K562 (cell line): ENCODE results near the gene CMIP. TPM values are rescaled to one million over a fixed set of nuclear protein-coding genes. Genes with fewer than 3 reads are reported as not detected.

Source experiments
- ATAC-seq: fragments of 200-7000 bp; cut with Tn5 transposase; 3 replicates; pipeline ENCODE4 v1.9.1; 2020; ENCODE audit warnings: moderate library complexity
- BruUV-seq: library from RNA; stranded (reverse); fragments of 400-500 nt; replicated peaks from 2 replicates; lab custom pipeline; 2021; lab: Mats Ljungman, UMichigan
- CTCF ChIA-PET: fragments of 300-600 bp; formaldehyde crosslinking; extraction: SDS; loops from one replicate; lab custom pipeline; 2021; ENCODE audit warnings: low intra/inter-chr PET ratio; lab: Yijun Ruan, JAX
- POLR2A ChIA-PET: fragments of 300-600, 350-650 bp; sonication (Branson Sonifier 250); formaldehyde crosslinking; extraction: SDS; loops from one replicate; lab custom pipeline; 2021; ENCODE audit warnings: antibody characterized with exemption, inconsistent platforms; lab: Yijun Ruan, JAX
- DNase-seq, 4 experiments: peaks; one replicate each; pipeline versions ENCODE4 v3.0.0 to v3.0.0-alpha.2; 2011 to 2018; ENCODE audit warnings: low spot score in 3 of 4, mixed read lengths in 3 of 4; ENCODE audit errors: extremely low read depth in 1 of 4
- FAIRE-seq: peaks from 2 replicates; lab custom pipeline; 2011; peaks lifted over from hg19 to GRCh38; lab: Jason Lieb, UNC
- H2AFZ ChIP-seq: 2 replicates; pipeline ENCODE4 v1.6.0; 2011; ENCODE audit warnings: low read depth, low read length, control low read depth, inconsistent platforms
- H3K27ac ChIP-seq: fragments of 200-600 bp; 3 replicates; pipeline ENCODE4 v1.8.0; 2011; ENCODE audit warnings: low read depth, mild to moderate bottlenecking, control low read depth, inconsistent platforms, low read length, moderate library complexity, mixed read lengths; ENCODE audit errors: extremely low read depth
- H3K27me3 ChIP-seq, 2 experiments: fragments of 300-600 bp in 1 of 2; 2 replicates in 1 of 2; 3 replicates in 1 of 2; pipeline versions ENCODE4 v1.6.0 to v1.8.0; 2011; ENCODE audit warnings: inconsistent platforms in 2 of 2, low read length in 2 of 2, mild to moderate bottlenecking in 1 of 2, mixed read lengths in 1 of 2, moderate library complexity in 1 of 2; ENCODE audit not compliant: control insufficient read depth in 2 of 2, insufficient read depth in 2 of 2
- H3K36me3 ChIP-seq: fragments of 300-600 bp; 3 replicates; pipeline ENCODE4 v1.8.0; 2011; ENCODE audit warnings: mild to moderate bottlenecking, low read length, inconsistent platforms; ENCODE audit not compliant: control insufficient read depth, insufficient read depth
- H3K4me1 ChIP-seq, 2 experiments: fragments of 200-600 bp in 1 of 2; replicated peaks in 1 of 2; 2 replicates in 1 of 2; 3 replicates in 1 of 2; pipeline versions ENCODE4 v1.5.1 to v1.8.0; 2011; ENCODE audit warnings: inconsistent platforms in 2 of 2, low read length in 2 of 2, mild to moderate bottlenecking in 1 of 2, mixed read lengths in 1 of 2, moderate library complexity in 1 of 2; ENCODE audit not compliant: control insufficient read depth in 2 of 2, insufficient read depth in 2 of 2
- H3K4me2 ChIP-seq: 2 replicates; pipeline ENCODE4 v1.6.1; 2011; ENCODE audit warnings: low read length, control low read depth, inconsistent platforms, mixed read lengths; ENCODE audit not compliant: insufficient read depth
- H3K4me3 ChIP-seq: fragments of 200-600 bp; sonication (generic), shearing (Covaris generic); 2 replicates; pipeline ENCODE4 v1.5.1; 2016; ENCODE audit warnings: control low read depth, inconsistent platforms
- H3K79me2 ChIP-seq: fragments of 200-600 bp; 3 replicates; pipeline ENCODE4 v1.8.0; 2011; ENCODE audit warnings: low read length, inconsistent platforms; ENCODE audit not compliant: control insufficient read depth, insufficient read depth
- H3K9ac ChIP-seq, 2 experiments: 2 replicates each; pipeline versions ENCODE4 v1.6.0 to v1.6.1; 2011; ENCODE audit warnings: low read depth in 2 of 2, low read length in 2 of 2, control low read depth in 1 of 2, inconsistent platforms in 1 of 2, mild to moderate bottlenecking in 1 of 2, mixed read lengths in 1 of 2; ENCODE audit not compliant: insufficient read depth in 1 of 2
- H3K9me1 ChIP-seq: one replicate; pipeline ENCODE4 v1.6.0; 2011; ENCODE audit warnings: inconsistent platforms, mild to moderate bottlenecking, low read length, moderate library complexity; ENCODE audit not compliant: control insufficient read depth, insufficient read depth
- H3K9me3 ChIP-seq: replicated peaks from 2 replicates; pipeline ENCODE4 v1.5.1; 2011; ENCODE audit warnings: low read depth, low read length, inconsistent platforms; ENCODE audit not compliant: control insufficient read depth, insufficient read depth
- H4K20me1 ChIP-seq: replicated peaks from 2 replicates; pipeline ENCODE4 v1.6.1; 2011; ENCODE audit warnings: low read length, inconsistent platforms, mixed read lengths; ENCODE audit not compliant: control insufficient read depth, insufficient read depth
- ATF1 ChIP-seq, 2 experiments: fragments of 450-650 bp in 1 of 2; IDR thresholded peaks; 2 replicates each; pipeline ENCODE4 v1.6.1; 2016; ENCODE audit warnings: missing compliant biosample characterization in 1 of 2, missing genetic modification characterization in 1 of 2
- CREM ChIP-seq: IDR thresholded peaks from 2 replicates; pipeline ENCODE4 v1.6.1; 2014; ENCODE audit warnings: antibody characterized with exemption, low read depth
- DIDO1 ChIP-seq: fragments of 450-650 bp; IDR thresholded peaks from 2 replicates; pipeline ENCODE4 v1.6.1; 2016; ENCODE audit warnings: low read depth, missing biosample characterization, missing genetic modification characterization
- GTF2A2 ChIP-seq: IDR thresholded peaks from 2 replicates; pipeline ENCODE4 v1.6.1; 2016; ENCODE audit warnings: mild to moderate bottlenecking, missing genetic modification characterization, missing compliant biosample characterization
- HMG20A ChIP-seq: fragments of 450-650 bp; formaldehyde crosslinking; conservative IDR thresholded peaks from 2 replicates; pipeline ENCODE4 v1.4.0; 2020; ENCODE audit warnings: mild to moderate bottlenecking, mixed read lengths
- POLR2G ChIP-seq: fragments of 200-400 bp; formaldehyde crosslinking; IDR thresholded peaks from 2 replicates; pipeline ENCODE4 v1.6.1; 2017; ENCODE audit warnings: low read depth, mild to moderate bottlenecking, antibody characterized with exemption, low read length, moderate library complexity
- TBP ChIP-seq: optimal IDR thresholded peaks from 2 replicates; pipeline ENCODE3; 2011; ENCODE audit warnings: low read depth, low read length, improper control_type of control experiment
- TCF7 ChIP-seq: sonication (generic); IDR thresholded peaks from 2 replicates; pipeline ENCODE4 v1.6.1; 2016; ENCODE audit warnings: antibody characterized with exemption, borderline replicate concordance
- ZNF12 ChIP-seq: sonication (generic); formaldehyde crosslinking; IDR thresholded peaks from 2 replicates; pipeline ENCODE4 v1.4.0; 2020; ENCODE audit warnings: mild to moderate bottlenecking, missing genetic modification reagents
- ZNF184 ChIP-seq: sonication (generic); formaldehyde crosslinking; IDR thresholded peaks from 2 replicates; pipeline ENCODE4 v1.5.0; 2020; ENCODE audit warnings: missing genetic modification reagents
- ZNF717 ChIP-seq: fragments of 250-450 bp; sonication (Bioruptor Pico); IDR thresholded peaks from 2 replicates; pipeline ENCODE4 v1.5.0; 2021
- WGBS: fragments of 100-300 bp; shearing (Covaris generic); methylation state at CpG from one replicate; pipeline ENCODE4 v1.1.6; 2016; ENCODE audit warnings: low coverage, mixed read lengths; ENCODE audit not compliant: insufficient coverage; ENCODE audit errors: missing lambda C conversion rate; 5-methylcytosine and 5-hydroxymethylcytosine counted together
- in situ Hi-C: fragments of 300-500 bp; cut with MboI; formaldehyde crosslinking; loops from 4 replicates; pipeline ENCODE4 v1.15.0; 2018; ENCODE audit warnings: inconsistent platforms, mixed read lengths
- intact Hi-C: fragments of 100-400 bp; cut with micrococcal nuclease; formaldehyde crosslinking; loops from 2 replicates; pipeline ENCODE4 v1.14.2; 2022
- polyA plus RNA-seq, 8 experiments: library from polyadenylated mRNA; depleted of rRNA in 4 of 8; stranded (reverse) in 5 of 8; unstranded in 3 of 8; fragments of >200 nt; fragmentation: Nextera tagmentation in 2 of 8; fragmentation: Illumina TruSeq in 1 of 8; extraction: Ambion mirVana in 2 of 8; extraction: Trizol in 1 of 8; gene quantifications; 2 replicates each; pipeline versions ENCODE4 v1.2.1 to v1.2.3, GENCODE V29; 2011 to 2014; ENCODE audit warnings: inconsistent platforms in 1 of 8, missing spikeins in 1 of 8
- total RNA-seq, 7 experiments: library from RNA; depleted of rRNA in 6 of 7; stranded (reverse); fragments of >200 nt in 6 of 7; fragmentation: Illumina TruSeq in 2 of 7; extraction: Trizol in 2 of 7; gene quantifications; 2 replicates each; pipeline versions ENCODE4 v1.2.1 to v1.2.3, GENCODE V29; 2011 to 2021; ENCODE audit warnings: low replicate concordance in 1 of 7
- TF ChIP-seq, protein P1 (sequence below): fragments of 450-650 bp; IDR thresholded peaks from 2 replicates; pipeline ENCODE4 v1.6.1; 2014; ENCODE audit warnings: low read depth, mild to moderate bottlenecking, moderate library complexity, borderline replicate concordance
- TF ChIP-seq, protein P2 (sequence below): fragments of 450-650 bp; formaldehyde crosslinking; IDR thresholded peaks from 2 replicates; pipeline ENCODE4 v1.4.0; 2020; ENCODE audit warnings: mild to moderate bottlenecking, moderate library complexity
- TF ChIP-seq, protein P3 (sequence below): fragments of 250-450 bp; sonication (Bioruptor Pico); IDR thresholded peaks from 2 replicates; pipeline ENCODE4 v1.4.0; 2020

The CMIP gene
- total and polyA plus RNA-seq, 9 of the 15 experiments (the other 6 are each of a cell fraction or from before 2014, with no cell fraction given) = 0.94 to 82.5 (median 10.3) TPM

DNA sequence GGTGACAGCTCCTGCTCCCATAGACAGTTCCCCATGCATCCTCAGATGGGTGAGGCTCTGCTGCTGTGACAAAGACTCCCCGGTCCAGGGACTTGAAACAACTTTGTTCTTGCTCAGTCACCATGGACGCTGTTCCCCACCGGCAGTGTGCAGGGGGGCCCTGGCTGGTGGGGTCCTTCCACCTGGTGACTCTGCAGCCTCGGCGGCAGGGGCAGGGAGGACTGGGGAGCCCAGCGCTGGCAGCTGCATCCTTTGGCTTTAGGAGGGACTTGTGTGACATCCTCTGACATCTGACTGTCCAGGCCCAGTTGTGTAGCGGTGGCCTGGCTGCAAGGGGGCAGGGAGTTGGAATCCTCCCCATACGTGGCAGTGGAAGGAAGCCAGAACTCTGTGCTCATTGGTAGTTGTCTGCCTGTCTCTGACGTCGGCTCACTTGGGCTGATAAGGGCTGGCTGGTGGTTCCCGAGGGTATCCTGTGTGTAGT lies 107.3 kb downstream of the CMIP start:
- no peak overlapping the region for H3K4me3 ChIP-seq
- peaks cover 31% of the 10 kb centered on the region; the same call in 1 of the 2 replicates for H4K20me1 ChIP-seq
- no peak overlapping the region for H3K4me2 ChIP-seq
- H3K36me3 ChIP-seq = peaks cover 5% of the 10 kb centered on the region; the same call in 1 of the 3 replicates
- FAIRE-seq (peak; percentile 51), DNase-seq (peak in 3 of 4 experiments; percentile 35 to 53 (median 51)), ATAC-seq (peak; percentile 69)
- no peak overlapping the region for H2AFZ ChIP-seq
- H3K9me1 ChIP-seq = peaks cover 9% of the 10 kb centered on the region
- peaks cover 16 to 21% of the 10 kb centered on the region in 2 experiments for H3K4me1 ChIP-seq
- H3K27ac ChIP-seq = peak overlapping the region; percentile 60; the same call in 1 of the 3 replicates
- 51% methylated on average over 11 of the region's 11 CpGs for whole genome bisulfite sequencing
- H3K27me3 ChIP-seq = no peaks in the 10 kb centered on the region
- H3K9me3 ChIP-seq = no peaks in the 10 kb centered on the region
- TF ChIP-seq, protein P1, sequence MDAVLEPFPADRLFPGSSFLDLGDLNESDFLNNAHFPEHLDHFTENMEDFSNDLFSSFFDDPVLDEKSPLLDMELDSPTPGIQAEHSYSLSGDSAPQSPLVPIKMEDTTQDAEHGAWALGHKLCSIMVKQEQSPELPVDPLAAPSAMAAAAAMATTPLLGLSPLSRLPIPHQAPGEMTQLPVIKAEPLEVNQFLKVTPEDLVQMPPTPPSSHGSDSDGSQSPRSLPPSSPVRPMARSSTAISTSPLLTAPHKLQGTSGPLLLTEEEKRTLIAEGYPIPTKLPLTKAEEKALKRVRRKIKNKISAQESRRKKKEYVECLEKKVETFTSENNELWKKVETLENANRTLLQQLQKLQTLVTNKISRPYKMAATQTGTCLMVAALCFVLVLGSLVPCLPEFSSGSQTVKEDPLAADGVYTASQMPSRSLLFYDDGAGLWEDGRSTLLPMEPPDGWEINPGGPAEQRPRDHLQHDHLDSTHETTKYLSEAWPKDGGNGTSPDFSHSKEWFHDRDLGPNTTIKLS = 0 out of 2 replicates have a peak, but pooled peaks have one; percentile 21
- TF ChIP-seq HMG20A (CRISPR knock-in tag) = no peak
- TF ChIP-seq, protein P2, sequence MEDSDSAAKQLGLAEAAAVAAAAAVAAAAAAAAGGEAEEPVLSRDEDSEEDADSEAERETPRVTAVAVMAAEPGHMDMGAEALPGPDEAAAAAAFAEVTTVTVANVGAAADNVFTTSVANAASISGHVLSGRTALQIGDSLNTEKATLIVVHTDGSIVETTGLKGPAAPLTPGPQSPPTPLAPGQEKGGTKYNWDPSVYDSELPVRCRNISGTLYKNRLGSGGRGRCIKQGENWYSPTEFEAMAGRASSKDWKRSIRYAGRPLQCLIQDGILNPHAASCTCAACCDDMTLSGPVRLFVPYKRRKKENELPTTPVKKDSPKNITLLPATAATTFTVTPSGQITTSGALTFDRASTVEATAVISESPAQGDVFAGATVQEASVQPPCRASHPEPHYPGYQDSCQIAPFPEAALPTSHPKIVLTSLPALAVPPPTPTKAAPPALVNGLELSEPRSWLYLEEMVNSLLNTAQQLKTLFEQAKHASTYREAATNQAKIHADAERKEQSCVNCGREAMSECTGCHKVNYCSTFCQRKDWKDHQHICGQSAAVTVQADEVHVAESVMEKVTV (CRISPR knock-in tag) = no peak
- TF ChIP-seq DIDO1 (tag) = no peak
- TF ChIP-seq TBP = peak; percentile 11
- no peak for TF ChIP-seq GTF2A2 (tag)
- no peak for TF ChIP-seq TCF7
- TF ChIP-seq, protein P3, sequence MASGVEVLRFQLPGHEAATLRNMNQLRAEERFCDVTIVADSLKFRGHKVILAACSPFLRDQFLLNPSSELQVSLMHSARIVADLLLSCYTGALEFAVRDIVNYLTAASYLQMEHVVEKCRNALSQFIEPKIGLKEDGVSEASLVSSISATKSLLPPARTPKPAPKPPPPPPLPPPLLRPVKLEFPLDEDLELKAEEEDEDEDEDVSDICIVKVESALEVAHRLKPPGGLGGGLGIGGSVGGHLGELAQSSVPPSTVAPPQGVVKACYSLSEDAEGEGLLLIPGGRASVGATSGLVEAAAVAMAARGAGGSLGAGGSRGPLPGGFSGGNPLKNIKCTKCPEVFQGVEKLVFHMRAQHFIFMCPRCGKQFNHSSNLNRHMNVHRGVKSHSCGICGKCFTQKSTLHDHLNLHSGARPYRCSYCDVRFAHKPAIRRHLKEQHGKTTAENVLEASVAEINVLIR (CRISPR knock-in tag) = no peak
- peak; percentile 100 for TF ChIP-seq ZNF12 (CRISPR knock-in tag)
- TF ChIP-seq ATF1 (CRISPR knock-in tag; IDR thresholded peaks at IDR 0.05) = no peak
- peak; percentile 36 for TF ChIP-seq ATF1 (tag; IDR thresholded peaks at IDR 0.05)
- no peak for TF ChIP-seq ZNF717
- TF ChIP-seq POLR2G = 0 out of 2 replicates have a peak, but pooled peaks have one; percentile 25
- peak; percentile 62; the same call in 1 of the 2 replicates for TF ChIP-seq CREM
- TF ChIP-seq ZNF184 (CRISPR knock-in tag) = no peak
- POLR2A ChIA-PET = interaction anchor here (0.6 to 1.5 kb wide), 2 partner anchors 13 to 109 kb away, joined by 3 to 5 read pairs; no protein-coding TSS in a partner anchor
- peak overlapping the region in 1 of 2 experiments; percentile 35; a peak in 3 of 4 replicates for H3K9ac ChIP-seq
- in situ Hi-C loops (no loop called here), intact Hi-C loops (no loop called here)
- H3K79me2 ChIP-seq = peaks cover 86% of the 10 kb centered on the region
- CTCF ChIA-PET = no interaction called here
- no TSS peak for BruUV-seq
